HS-27A (cell line): ENCODE data around the gene PROM2.
"Not testable (repeated sequence)": the region's sequence is repeated elsewhere in the genome, so short reads cannot be mapped to it uniquely, and the experiment has no call there.

Experiments used
- DNase-seq: peaks from one replicate; pipeline ENCODE4 v3.0.0-alpha.2; 2012; ENCODE audit warnings: low read depth, missing footprints

Gene PROM2, protein sequence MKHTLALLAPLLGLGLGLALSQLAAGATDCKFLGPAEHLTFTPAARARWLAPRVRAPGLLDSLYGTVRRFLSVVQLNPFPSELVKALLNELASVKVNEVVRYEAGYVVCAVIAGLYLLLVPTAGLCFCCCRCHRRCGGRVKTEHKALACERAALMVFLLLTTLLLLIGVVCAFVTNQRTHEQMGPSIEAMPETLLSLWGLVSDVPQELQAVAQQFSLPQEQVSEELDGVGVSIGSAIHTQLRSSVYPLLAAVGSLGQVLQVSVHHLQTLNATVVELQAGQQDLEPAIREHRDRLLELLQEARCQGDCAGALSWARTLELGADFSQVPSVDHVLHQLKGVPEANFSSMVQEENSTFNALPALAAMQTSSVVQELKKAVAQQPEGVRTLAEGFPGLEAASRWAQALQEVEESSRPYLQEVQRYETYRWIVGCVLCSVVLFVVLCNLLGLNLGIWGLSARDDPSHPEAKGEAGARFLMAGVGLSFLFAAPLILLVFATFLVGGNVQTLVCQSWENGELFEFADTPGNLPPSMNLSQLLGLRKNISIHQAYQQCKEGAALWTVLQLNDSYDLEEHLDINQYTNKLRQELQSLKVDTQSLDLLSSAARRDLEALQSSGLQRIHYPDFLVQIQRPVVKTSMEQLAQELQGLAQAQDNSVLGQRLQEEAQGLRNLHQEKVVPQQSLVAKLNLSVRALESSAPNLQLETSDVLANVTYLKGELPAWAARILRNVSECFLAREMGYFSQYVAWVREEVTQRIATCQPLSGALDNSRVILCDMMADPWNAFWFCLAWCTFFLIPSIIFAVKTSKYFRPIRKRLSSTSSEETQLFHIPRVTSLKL

DNA sequence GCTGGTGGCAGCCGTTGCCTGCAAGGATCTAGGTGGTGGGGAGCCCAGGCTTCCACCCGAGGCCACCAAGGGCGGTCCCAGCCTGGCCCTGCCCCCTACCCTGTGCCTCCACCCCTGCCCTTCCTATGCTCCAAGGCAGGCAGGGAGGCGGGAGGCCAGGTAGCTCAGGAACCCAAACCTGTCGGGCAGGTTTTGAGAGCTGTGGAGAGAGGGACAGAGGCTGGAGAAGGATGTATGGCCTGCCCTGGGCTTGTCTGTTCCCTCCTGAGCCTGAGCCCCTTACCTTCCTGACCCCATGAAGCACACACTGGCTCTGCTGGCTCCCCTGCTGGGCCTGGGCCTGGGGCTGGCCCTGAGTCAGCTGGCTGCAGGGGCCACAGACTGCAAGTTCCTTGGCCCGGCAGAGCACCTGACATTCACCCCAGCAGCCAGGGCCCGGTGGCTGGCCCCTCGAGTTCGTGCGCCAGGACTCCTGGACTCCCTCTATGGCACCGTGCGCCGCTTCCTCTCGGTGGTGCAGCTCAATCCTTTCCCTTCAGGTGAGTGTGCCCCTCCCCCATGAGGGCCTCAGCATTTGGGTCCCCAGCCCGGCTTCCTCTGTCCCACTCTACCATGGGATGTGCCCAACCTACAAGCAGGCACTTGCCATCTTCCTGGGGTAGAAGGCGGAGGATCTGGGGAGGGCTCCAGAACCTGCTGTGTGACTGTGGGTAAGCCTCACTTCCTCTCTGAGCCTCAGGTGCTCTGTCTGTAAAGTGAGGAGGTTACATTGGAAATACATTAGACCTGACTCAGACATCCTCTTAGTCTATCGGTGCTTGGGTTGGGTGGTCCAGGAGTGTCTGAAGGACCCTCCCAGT lies at the start of gene PROM2:
Gene PROM2, plus strand, starts transcription at position 159 of the 860 bp plus-strand sequence. Its CDS starts 137 bp downstream, at position 296.
- DNase-seq, result no peak

DNA sequence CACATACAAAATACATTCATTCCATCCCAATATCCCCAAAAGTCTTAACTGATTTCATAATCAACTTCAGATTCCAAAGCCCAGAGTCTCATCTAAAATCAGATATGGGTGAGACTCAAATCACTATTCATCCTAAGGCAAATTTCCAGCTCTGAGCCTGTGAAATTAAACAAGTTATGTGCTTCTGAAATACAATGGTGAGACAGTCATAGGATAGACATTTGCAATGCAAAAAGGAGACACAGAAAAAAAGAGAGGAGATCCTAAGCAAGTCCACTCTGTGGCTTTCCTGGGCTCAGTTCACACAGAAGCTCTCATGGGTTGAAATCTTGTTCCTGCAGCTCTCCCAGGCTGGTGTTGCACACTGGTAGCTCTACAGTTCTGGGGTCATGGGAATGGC lies 48.6 kb upstream of the PROM2 start:
- DNase-seq, result no peak

DNA sequence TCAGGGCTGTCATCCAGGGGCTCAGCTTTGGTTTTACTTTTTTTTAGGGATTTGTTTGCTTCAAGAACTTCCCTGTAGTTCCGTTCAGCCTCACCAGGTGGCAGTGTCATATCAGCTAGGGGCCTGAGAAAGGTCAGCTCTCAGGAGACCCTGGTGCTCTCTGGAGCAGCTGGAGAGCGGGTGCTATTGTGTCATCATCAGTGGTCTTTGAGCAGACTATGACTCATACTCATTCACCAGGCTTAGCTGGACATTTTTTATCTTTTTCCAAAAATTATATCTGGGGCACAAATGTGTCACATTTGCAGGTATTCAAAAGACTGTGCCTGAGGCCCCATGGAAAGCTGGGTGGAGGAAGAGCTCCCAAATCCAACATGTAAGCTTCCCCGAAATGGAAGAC lies 42.5 kb upstream of the PROM2 start:
- peak; percentile 88 for DNase-seq

DNA sequence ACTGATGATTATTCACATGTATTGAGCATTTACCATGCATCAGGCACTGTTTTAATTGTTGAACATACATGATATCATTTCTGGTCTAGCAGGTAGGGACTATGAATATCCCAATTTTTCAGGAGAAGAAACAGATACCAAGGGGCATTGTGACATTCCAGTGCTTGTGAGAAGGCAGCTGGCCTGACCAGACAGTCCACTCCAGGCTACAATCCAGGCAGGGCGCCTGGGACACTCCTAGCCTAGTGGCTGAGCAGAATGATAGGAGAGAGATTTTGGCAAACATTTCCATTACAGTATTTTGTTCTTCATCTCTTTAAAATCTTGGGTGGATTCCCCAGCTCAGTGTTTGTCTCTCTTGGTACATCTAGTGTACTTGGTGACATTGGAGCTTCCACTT lies 42.0 kb upstream of the PROM2 start:
- no peak for DNase-seq

DNA sequence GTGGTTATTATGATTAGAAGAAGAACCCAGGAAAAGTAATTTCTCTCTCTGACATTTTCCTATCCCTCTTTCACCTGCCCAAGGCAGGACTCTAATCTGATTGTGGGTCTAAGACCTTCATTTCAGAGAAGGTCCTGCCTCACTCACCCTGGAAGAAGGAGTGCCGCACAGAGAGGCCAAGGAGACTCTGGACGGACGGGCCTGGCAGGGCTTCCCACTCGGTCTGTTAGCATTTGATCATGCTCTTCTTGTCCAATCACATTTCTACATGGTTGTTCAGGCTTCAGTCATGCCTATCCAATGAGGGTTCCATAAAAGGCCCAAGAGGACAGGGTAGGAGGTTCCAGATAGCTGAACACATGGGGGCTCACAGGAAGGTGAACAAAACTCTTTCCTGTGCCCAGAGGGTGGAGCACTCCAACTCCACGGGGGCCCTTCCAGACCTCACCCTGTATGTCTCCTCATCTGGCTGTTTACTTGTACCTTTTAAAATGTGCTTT lies 39.9 kb upstream of the PROM2 start:
- DNase-seq, result no peak

DNA sequence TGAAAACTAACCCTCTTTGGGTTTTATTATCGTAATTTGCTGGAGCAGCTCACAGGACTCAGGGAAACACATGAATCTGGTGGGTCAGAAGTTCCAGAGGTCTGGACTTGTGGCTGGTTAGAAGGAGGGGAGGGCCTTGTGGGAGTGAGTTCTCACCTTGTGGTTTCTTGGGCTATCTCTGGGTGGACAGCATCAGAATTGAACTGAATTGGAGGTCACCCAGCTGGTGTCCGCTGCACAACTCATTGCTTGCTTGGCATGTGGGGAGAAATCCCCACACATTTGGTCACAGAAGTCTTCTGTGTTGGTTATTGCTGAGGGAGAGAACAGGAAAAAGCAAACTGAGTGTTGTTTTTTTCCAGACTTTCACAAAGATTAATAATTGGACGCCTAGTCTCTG lies 39.4 kb upstream of the PROM2 start:
- no peak for DNase-seq

DNA sequence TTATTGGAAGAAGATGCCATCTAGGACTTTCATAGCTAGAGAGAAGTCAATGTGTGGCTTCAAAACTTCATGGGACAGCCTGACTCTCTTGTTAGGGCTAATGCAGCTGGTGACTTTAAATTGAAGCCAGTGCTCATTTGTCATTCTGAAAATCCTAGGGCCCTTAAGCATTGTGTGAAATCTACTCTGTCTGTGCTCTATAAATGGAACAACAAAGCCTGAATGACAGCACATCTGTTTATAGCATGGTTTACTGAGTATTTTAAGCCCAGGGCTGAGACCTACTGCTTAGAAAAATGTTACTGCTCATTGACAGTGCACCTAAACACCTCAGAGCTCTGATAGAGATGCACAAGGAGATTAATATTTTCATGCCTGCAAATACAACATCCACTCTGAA lies 36.1 kb upstream of the PROM2 start:
- no peak for DNase-seq

DNA sequence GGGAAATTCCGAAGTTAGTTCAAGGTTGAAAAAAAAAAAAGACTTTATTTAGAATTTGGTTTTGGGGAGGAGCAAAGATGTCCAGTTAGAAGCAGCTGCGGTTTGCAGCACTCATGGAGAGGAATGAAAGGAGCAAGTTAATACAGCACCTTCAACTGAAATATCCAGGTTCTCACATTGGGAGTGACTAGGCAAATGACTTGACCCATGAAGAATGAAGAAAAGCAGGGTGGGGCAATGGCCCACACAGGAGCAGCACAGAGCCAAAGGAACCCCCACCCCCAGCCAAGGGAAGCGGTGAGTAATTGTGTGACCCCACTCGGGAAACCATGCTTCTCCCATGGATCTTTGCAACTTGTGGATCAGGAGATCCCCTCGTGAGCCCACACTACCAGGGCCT lies 34.2 kb upstream of the PROM2 start:
- no peak for DNase-seq

DNA sequence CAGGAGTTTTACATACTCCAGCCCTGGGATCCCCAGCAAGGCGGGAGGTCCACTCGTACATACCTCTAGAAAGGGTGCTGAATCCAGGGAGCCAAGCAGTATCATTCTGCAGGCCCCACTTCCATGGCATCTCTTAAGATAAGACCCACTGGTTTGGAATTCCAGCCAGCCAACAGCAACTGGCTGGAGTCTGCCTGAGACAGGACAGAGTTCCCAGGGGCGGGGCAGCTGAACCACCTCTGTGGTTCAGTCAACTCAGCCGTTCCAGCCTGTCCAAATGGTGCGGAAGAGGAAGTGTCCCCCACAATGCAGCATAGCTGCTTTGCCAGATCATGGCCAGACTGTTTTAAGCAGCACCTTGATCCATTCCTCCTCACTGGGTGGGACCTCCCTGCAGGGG lies 33.7 kb upstream of the PROM2 start:
- no peak for DNase-seq

DNA sequence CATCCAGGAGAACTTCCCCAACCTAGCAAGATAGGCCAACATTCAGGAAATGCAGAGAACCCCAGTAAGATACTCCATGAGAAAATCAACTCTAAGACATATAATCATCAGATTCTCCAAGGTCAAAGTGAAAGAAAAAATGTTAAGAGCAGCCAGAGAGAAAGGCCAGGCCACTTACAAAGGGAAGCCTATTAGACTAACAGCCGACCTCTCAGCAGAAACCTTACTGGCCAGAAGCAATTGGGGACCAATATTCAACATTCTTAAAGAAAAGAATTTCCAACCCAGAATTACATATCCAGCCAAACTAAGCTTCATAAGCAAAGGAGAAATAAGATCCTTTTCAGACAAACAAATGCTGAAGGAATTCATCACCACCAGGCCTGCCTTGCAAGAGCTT lies 32.2 kb upstream of the PROM2 start:
- DNase-seq, result not testable (repeated sequence)

DNA sequence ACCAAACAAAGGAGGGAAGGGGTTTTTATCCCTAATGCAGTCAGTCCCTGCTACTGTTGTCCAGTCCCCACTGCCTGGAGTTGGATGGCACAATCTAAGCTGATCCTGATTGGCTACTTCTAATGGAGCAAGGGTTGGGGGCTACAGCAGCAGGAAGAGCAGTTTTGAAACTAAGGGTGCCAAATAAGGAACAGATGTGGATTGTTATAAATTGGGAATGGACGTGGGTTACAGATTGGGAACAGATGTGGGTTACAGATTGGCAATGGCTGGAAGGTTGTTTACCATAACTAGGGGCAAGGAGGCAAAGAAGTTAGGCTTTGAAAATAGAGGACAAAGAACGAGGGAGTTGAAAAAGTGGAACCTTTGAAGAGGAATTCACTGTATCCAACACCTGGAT lies 16.0 kb upstream of the PROM2 start:
- DNase-seq, result no peak

DNA sequence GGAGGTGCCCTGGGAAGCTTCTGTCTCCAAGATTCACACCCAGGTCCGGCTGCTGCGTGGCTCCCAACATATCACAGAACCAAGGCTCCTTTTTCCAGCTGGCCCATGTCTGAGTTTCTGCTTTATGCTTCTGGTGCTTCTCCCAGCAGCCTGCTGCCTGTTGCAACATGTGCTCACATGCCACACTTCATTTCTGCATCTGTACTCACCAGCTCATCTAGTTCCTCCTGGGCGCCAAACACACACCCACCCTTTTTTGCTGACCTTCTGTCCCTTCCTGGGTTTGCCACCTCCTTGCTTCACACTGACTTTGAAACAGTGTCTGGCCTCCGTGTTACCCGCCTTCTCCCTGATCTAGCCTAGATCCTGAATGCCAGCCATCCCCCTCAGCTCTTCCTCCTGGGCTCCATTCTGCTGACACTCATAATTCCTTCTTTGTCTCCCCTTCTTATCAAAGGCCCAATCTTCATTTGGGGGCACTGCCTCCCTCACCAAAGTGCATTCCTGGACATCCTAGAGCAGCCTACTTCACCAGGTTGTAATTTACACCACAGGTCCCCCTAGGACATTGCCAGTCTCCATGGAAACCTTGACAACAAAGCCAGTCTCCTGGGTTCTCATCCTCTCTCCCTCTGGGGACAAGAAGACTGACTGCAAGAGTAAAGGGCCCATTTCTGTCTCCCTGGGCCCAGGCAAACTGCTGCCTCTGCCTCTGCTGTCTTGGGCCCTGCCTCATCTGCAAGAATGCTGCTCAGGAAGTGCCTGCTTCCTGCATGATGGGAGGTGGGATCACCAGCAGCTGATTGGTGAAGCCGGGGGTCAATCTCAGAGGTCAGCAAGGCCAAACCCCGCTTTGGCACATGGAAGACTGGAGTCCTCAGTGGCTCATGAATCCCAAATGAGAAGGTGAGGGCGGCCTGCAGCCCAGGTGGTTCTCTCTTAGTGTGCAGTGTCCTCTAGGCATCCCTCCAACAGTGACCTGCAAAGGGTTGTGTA lies 13.9 kb upstream of the PROM2 start:
- no peak for DNase-seq

DNA sequence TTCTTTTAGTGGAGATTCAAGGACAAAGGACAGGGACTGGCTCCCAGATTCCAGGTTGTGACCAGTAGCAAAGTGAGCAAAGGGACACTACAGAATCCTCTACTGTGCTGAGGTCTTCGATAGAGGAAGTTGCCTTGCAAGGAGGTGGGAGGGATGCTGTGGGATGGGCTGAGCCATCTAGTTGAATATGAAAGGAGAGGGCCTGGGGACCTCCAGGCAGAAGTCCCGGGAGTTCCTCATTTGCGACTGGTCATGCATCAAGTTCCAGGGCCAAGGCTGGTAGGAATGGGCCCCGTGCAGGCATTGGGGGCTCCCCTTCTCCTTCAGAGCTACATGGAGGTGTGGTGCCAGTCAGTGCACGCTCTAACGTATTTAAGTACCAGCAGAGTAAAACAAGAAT lies 12.6 kb upstream of the PROM2 start:
- no peak for DNase-seq

DNA sequence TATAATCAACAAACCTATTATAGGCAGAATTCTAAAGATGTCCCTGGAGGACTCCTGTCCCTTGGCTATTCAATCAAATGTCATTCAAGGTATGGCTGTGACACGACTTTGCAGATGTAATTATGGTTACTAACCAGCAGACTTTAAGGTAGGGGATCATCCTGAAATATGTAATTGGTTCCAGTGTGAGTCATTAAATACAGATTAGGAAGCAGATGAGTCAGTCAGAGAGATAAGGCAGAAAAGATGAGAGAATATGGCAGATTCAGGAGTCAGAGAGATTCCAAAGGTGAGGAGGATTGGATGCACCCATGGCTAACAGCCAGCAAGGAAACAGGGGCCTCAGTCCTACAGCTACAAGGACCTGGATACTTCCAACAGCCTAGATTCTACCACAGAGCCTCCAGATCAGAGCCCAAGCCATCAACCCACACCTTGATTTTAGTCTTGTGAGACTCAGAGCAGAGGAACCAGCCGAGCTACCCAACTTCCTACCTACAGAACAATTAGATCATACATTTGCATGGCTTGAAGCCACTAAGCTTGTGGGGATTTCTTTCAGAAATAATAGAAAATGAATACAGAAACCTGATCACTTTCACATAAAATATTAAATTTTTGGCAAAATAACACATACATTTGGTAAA lies 11.2 kb upstream of the PROM2 start:
- DNase-seq, result no peak

DNA sequence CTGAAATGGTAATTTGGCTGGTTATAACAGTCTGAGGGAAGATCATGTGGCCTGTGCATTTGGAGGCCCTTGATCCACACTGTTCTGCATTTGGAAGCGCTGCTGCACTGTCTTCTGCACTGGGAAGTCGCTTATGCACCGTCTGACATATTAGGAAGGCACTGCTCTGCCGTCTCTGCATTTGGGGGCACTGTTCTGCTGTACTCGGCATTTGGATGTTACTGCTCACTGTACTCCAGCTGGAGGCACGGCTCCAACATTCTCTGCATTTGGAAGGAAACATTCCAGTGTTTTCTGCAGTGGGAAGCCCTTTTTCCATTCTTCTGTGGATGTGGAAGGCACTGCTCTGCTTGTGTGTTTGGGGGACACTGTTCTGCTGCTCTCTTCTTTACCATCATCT lies 9.6 kb upstream of the PROM2 start:
- no peak for DNase-seq

DNA sequence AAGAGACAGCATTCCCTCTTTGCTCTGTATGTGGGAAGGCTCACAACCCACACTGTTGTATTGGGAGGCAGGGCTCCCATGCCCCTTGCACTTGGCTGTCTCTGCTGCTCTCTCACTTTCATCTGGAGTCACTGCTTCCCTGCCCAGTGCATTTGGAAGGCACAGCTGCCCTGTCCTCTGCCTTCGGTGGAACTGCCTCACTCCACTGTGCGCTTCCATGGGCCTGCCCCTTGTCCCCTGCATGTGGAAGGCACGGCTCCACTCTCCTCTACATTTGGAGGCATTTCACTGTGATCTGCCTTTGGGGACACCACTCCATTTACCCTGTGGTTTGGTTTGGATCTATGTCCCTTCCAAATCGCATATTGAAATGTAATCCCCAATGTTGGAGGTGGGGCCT lies 9.1 kb upstream of the PROM2 start:
- no peak for DNase-seq

DNA sequence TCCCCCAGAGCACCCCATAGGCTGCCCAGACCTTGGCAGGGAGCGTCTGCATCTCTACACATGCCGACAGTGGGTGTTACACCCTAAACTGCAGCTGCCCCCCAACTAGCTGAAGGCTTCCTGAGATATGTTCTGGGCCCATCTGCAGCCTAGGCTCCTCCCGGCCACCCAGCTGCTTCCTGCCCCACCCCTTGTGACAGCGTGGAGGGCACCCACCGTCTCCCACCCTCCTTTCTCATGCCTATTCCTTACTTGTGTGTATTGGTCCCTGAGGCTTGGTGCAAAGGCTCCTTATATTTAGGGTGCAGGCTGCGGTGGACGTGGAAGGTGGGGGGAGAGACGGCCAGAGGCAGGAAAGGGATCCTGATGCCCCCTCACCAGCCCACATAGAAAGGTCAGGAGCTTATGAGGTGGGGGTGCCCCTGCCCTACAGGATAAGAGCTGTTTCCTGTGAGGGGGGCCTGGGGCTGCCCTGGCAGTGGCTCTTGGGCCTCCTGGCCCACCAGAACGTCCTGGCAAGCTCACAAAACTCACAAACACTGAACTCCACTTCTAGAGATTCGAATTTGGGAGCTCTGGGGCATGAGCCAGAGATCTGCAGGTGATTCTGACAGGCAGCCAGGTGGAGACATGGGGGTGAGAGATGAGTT lies 7.3 kb upstream of the PROM2 start:
- no peak for DNase-seq

DNA sequence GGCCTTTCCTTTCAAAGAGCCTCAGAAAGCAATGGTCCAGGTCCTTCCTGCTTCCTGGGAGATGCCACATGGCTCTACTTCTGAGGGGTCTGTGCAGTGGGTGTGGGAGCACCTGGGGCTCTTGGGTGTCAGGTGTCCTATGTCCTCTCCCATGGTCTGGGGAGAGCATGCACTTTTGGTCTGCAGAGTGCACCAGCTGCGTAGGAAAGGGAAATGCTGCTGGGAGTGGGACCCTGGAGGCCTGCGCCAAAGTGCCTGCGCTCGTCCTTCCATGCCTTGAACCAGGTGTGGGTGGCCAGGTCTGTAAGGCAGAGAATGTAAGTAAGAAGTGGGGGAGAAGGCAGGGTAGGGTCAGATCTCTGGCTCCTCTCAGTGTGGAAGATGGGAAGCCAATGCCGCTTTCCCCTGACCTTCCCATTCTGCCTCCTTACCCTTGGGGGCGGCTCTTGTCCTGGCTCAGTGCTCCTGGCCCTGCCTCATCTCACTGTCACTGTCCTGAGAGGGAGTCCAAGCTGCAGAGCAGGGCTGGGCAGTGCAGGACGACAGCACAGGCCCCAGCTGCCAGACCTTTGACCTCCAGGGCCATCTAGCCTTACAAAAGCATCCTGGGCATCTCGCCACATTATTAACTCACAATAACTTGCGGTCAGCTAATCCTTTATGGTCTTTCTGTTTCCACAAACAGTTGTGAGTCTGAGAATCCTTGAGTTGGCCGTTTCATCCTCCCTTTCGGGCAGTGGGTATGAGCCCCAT lies 6.6 kb upstream of the PROM2 start:
- no peak for DNase-seq
